T-helper 17 cell (primary cell): ENCODE results near the gene RHBDL3. TPM values are rescaled to one million over a fixed set of nuclear protein-coding genes. Genes with fewer than 3 reads are reported as not detected.
A peak's percentile ranks its signal among the peaks of the same experiment; 100 is the strongest.

Experiments
- ATAC-seq: fragments of 150-1000 bp; cut with Tn5 transposase; 2 replicates; pipeline ENCODE4 v1.10.0; 2021; ENCODE audit warnings: mild to moderate bottlenecking, moderate library complexity
- DNase-seq, 3 donors: peaks; one replicate each; pipeline versions ENCODE4 v3.0.0 to v3.0.0-alpha.2; 2020 to 2021
- H3K9me3 ChIP-seq: one replicate; pipeline ENCODE4 v1.7.0; 2013; ENCODE audit warnings: low read length, mild to moderate bottlenecking; ENCODE audit not compliant: control insufficient read depth, poor library complexity, severe bottlenecking
- H3K27ac Mint-ChIP-seq: one replicate; pipeline ENCODE4 v1.8.0; 2022; ENCODE audit warnings: mild to moderate bottlenecking, moderate library complexity, mixed read lengths
- H3K27me3 Mint-ChIP-seq: one replicate; pipeline ENCODE4 v1.8.0; 2022; ENCODE audit warnings: mixed read lengths
- H3K36me3 Mint-ChIP-seq: one replicate; pipeline ENCODE4 v1.8.0; 2022; ENCODE audit warnings: low read depth, mixed read lengths
- H3K4me1 Mint-ChIP-seq: one replicate; pipeline ENCODE4 v1.8.0; 2022; ENCODE audit warnings: mild to moderate bottlenecking, mixed read lengths
- H3K4me3 Mint-ChIP-seq: one replicate; pipeline ENCODE4 v1.8.0; 2022; ENCODE audit warnings: mild to moderate bottlenecking, moderate library complexity, mixed read lengths
- total RNA-seq, 4 donors: library from RNA in 2 of 4; stranded (reverse) in 2 of 4; gene quantifications; one replicate each; pipeline ENCODE4 v1.2.3 and lab custom pipeline; 2022 to 2026

RHBDL3 gene
- total RNA-seq, 2 donors from 2014 or later: 0.10 to 0.15 TPM

GRCh38 chr17:32327911-32328310 lies 62.3 kb downstream of the RHBDL3 start:
- Mint-ChIP-seq H3K4me3 (no peak overlapping the region), H3K27me3 (no peaks in the 10 kb centered on the region), H3K4me1 (peaks cover 18% of the 10 kb centered on the region), H3K27ac (no peak overlapping the region), H3K36me3 (no peaks in the 10 kb centered on the region)
- DNase-seq: no peak
- ATAC-seq: no peak
- H3K9me3 ChIP-seq: no peaks in the 10 kb centered on the region

- Mint-ChIP-seq H3K4me1 (peaks cover 11% of the 10 kb centered on the region), H3K27me3 (no peaks in the 10 kb centered on the region), H3K36me3 (no peaks in the 10 kb centered on the region), H3K4me3 (no peak overlapping the region), H3K27ac (peak overlapping the region; percentile 93)
- no peak for ATAC-seq
- DNase-seq: no peak
- no peaks in the 10 kb centered on the region for H3K9me3 ChIP-seq
Measured at GRCh38 chr17:32330147-32330546, 64.5 kb downstream of the RHBDL3 start.

DNA sequence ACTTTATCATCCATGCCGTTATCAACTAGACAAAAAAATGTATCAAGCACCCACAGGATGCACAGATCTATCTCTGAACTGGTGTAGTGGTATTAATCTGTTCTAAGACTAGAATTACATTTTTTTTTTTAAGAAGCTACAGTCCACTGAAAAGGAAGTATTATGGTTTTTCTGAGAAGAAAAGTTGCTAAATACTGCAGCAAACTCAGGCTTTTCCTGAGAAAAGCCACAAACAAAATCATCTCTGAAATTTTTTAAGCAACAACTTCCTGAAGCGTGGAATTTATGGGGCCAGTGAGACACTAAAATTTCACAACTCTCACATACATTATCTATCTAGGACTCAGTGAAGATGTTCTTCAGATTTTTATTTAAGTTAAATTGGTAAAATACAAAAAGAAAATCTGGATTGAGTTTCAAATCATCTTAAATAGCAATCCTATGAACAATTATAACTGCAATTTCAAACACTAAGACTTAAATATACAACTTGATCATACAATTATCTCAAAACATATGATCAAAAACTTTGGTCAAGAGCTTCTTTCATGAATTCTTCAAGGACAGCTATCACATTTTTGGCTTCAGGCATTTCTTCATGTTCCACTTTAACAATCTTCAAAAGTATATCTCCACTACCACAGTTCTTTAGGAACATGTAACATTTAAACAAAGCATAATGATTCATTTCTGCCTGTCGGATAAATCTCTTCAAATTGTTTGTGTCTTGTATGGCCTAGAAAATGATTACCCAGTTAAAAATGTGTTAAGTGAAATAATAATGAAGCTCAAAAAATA lies 65.8 kb downstream of the RHBDL3 start:
- H3K9me3 ChIP-seq: no peaks in the 10 kb centered on the region
- no peaks in the 10 kb centered on the region for H3K27me3 Mint-ChIP-seq
- peak overlapping the region; percentile 93 for H3K27ac Mint-ChIP-seq
- H3K4me1 Mint-ChIP-seq: peaks cover 11% of the 10 kb centered on the region
- DNase-seq (no peak), ATAC-seq (no peak)
- peak overlapping the region; percentile 31 for H3K4me3 Mint-ChIP-seq
- H3K36me3 Mint-ChIP-seq: no peaks in the 10 kb centered on the region

DNA sequence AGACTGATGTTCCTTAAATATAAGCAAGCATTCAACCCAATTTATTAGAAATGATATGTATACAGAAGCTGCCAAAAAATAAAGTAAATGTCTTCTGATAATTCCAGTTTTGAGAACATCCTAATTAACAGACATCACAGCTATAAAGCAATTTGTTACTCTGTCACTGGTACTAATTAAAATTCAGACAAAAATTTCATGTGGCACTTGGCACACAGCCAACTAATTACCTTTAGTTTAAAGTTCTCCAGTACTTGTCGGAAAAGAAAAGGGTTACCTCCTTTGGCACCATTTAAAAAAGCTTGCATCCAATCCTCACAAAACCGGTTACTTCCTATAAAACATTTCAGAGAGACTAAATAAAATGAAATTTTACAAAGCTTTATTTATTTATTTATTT lies 67.6 kb downstream of the RHBDL3 start:
- Mint-ChIP-seq H3K4me3 (no peak overlapping the region), H3K27ac (no peak overlapping the region), H3K27me3 (no peaks in the 10 kb centered on the region), H3K4me1 (peaks cover 11% of the 10 kb centered on the region), H3K36me3 (no peaks in the 10 kb centered on the region)
- H3K9me3 ChIP-seq: no peaks in the 10 kb centered on the region
- no peak for ATAC-seq
- no peak for DNase-seq

DNA sequence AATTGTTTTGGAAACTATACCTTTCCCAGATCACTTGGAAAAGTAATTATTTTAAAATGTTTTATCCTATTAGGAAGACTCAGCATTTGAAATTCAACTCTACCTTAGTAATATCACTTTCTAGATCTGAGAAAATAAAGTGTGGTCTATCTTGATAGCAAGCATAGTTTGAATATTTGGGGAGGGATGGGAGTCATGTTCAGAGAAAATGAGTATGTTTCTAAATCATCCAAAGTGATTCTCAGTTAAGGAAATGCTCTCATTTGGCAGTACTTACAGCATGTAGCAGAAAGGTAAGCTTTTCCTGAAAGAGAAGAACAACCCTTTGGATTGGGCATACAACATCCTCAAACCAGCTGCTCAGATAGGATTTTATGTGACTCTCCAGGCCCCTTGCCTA lies 69.4 kb downstream of the RHBDL3 start:
- Mint-ChIP-seq H3K27me3 (no peaks in the 10 kb centered on the region), H3K36me3 (no peaks in the 10 kb centered on the region), H3K4me1 (peaks cover 12% of the 10 kb centered on the region), H3K27ac (no peak overlapping the region), H3K4me3 (no peak overlapping the region)
- DNase-seq: no peak
- no peaks in the 10 kb centered on the region for H3K9me3 ChIP-seq
- ATAC-seq: no peak

DNA sequence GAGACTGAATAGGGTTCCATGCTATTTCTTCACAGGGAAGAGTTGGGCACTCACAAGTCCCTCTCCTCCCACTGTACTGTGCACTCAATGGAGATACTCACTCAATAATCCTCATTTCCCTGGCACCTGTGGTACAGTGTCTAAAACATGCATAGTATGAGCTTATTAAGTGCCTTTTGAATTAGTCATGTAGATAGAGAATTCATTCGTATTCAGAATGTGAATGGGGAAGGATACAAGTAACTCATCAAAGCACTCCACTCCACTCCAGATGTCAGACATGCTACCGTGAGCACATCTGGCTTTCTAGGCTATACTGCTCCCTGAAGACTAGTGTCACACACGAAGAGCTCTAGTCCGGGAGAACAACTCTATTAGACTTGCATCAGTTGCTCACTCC lies 70.1 kb downstream of the RHBDL3 start:
- peaks cover 14% of the 10 kb centered on the region for H3K4me1 Mint-ChIP-seq
- no peak overlapping the region for H3K4me3 Mint-ChIP-seq
- ATAC-seq (no peak), DNase-seq (no peak)
- H3K27ac Mint-ChIP-seq: no peak overlapping the region
- H3K36me3 Mint-ChIP-seq: no peaks in the 10 kb centered on the region
- H3K27me3 Mint-ChIP-seq: no peaks in the 10 kb centered on the region
- no peaks in the 10 kb centered on the region for H3K9me3 ChIP-seq

GRCh38 chr17:32341141-32341856 lies 75.7 kb downstream of the RHBDL3 start:
- Mint-ChIP-seq H3K27ac (peak overlapping the region; percentile 96), H3K36me3 (peaks cover 4% of the 10 kb centered on the region), H3K4me3 (peak overlapping the region; percentile 98), H3K27me3 (no peaks in the 10 kb centered on the region), H3K4me1 (peaks cover 15% of the 10 kb centered on the region)
- H3K9me3 ChIP-seq: no peaks in the 10 kb centered on the region
- DNase-seq (peak in 2 of 3 donors; percentile 32 to 38), ATAC-seq (peak; percentile 61)

- peak; percentile 56 to 73 (median 57) for DNase-seq
- Mint-ChIP-seq H3K27me3 (no peaks in the 10 kb centered on the region), H3K27ac (peak within 1 kb of the TSS; percentile 96), H3K4me3 (peak within 1 kb of the TSS; percentile 98), H3K36me3 (peaks cover 4% of the 10 kb centered on the region), H3K4me1 (peaks cover 15% of the 10 kb centered on the region)
- H3K9me3 ChIP-seq: no peaks in the 10 kb centered on the region
- ATAC-seq: peak; percentile 92
Measured at GRCh38 chr17:32341857-32342602, 76.4 kb downstream of the RHBDL3 start, which contains the start of gene C17orf75. TSS of gene C17orf75 (minus strand) at chr17:32342173. CDS start at chr17:32342139, 34 bp downstream.

DNA sequence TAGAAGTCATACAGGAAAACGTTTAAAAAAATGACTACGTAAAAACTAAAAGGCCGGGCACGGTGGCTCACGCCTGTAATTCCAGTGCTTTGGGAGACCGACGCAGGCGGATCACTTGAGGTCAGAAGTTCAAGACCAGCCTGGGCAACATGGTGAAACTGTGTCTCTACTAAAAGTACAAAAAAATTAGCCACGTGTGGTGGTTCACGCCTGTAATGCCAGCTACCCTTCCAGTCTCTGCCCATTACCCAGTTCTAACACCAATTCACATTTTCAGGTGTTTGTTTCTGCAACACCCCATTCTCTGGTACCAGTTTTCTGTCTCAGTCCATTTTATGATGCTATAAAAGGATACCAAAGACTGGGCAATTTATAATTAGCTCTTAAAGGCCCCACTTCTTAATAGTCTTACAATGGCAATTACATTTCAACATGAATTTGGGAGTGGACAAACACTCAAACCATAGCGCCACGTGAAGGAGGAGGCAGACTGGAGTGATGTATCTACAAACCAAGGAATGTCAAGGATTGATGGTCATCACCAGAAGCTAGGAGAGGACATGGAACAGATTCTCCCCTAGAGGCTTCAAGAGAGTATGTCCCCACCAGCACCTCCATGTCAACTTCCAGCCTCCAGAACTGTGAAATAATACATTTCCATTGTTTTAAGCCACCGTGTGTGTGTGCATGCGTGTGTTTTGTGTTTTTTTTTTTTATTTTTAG lies 77.1 kb downstream of the RHBDL3 start:
- no peak for ATAC-seq

GRCh38 chr17:32345951-32346600 lies 80.4 kb downstream of the RHBDL3 start:
- peaks cover 10% of the 10 kb centered on the region for H3K36me3 Mint-ChIP-seq
- H3K4me1 Mint-ChIP-seq: peaks cover 22% of the 10 kb centered on the region

More for the DNA sequence above, 77.1 kb downstream of the RHBDL3 start:
- H3K4me3 Mint-ChIP-seq: peak overlapping the region; percentile 98
- peaks cover 4% of the 10 kb centered on the region for H3K36me3 Mint-ChIP-seq
- H3K9me3 ChIP-seq: no peaks in the 10 kb centered on the region
- DNase-seq: no peak
- H3K27ac Mint-ChIP-seq: peak overlapping the region; percentile 96
- peaks cover 15% of the 10 kb centered on the region for H3K4me1 Mint-ChIP-seq
- H3K27me3 Mint-ChIP-seq: no peaks in the 10 kb centered on the region

GRCh38 chr17:32348483-32348800 lies 82.8 kb downstream of the RHBDL3 start:
- DNase-seq: no peak
- no peak overlapping the region for H3K27ac Mint-ChIP-seq
- peaks cover 20% of the 10 kb centered on the region for H3K4me1 Mint-ChIP-seq
- H3K36me3 Mint-ChIP-seq: peaks cover 9% of the 10 kb centered on the region
- no peaks in the 10 kb centered on the region for H3K9me3 ChIP-seq
- no peak for ATAC-seq
- H3K27me3 Mint-ChIP-seq: no peaks in the 10 kb centered on the region
- H3K4me3 Mint-ChIP-seq: no peak overlapping the region

More at GRCh38 chr17:32345951-32346600, 80.4 kb downstream of the RHBDL3 start:
- no peak overlapping the region for H3K4me3 Mint-ChIP-seq
- H3K27ac Mint-ChIP-seq: no peak overlapping the region
- no peak for ATAC-seq
- no peaks in the 10 kb centered on the region for H3K27me3 Mint-ChIP-seq
- H3K9me3 ChIP-seq: no peaks in the 10 kb centered on the region
- no peak for DNase-seq

DNA sequence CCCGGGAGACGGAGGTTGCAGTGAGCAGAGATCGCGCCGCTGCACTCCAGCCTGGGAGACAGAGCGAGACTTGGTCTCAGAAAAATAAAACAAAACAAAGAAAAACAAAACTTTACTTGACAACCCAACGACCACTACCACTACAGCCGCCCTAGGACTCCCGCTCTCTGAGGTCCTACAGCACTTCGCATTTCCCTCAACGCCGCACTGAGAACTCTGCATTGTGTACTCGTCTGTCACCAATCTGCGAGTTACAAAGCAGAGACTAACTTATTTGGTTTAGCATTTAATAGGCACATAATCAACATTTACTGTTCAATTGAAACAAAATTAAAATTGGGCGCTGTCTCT lies 83.8 kb downstream of the RHBDL3 start:
- DNase-seq (no peak), ATAC-seq (peak; percentile 17)
- peak overlapping the region; percentile 100 for H3K27ac Mint-ChIP-seq
- H3K9me3 ChIP-seq: no peaks in the 10 kb centered on the region
- H3K4me3 Mint-ChIP-seq: peak overlapping the region; percentile 99
- no peaks in the 10 kb centered on the region for H3K27me3 Mint-ChIP-seq
- H3K4me1 Mint-ChIP-seq: peaks cover 23% of the 10 kb centered on the region
- H3K36me3 Mint-ChIP-seq: peaks cover 9% of the 10 kb centered on the region
